ENCODE results near the gene C1orf174.
A peak's percentile ranks its signal among the peaks of the same experiment; 100 is the strongest.

Gene C1orf174

GRCh38 chr1:3915551-3916121 is 15.6 kb upstream of the C1orf174 start:
- Histone ChIP-seq H3K9me3 (replicated peaks in 1 of 2; ENCODE audit: control insufficient read depth in 2 of 2, insufficient read depth in 1 of 2, low read depth in 1 of 2, low read length in 2 of 2) (peaks cover 0 to 5% of the 10 kb centered on the region in 2 donors), H4K8ac (ENCODE audit: low read depth, low read length) (no peak overlapping the region), H4K91ac (ENCODE audit: low read depth, low read length, poor library complexity) (no peak overlapping the region), H3K9ac (ENCODE audit: low read depth, low read length, poor library complexity) (no peak overlapping the region), H3K36me3 (replicated peaks in 1 of 2; ENCODE audit: control insufficient read depth in 2 of 2, insufficient read depth in 2 of 2, low read length in 2 of 2) (no peaks in the 10 kb centered on the region), H3K4me1 (ENCODE audit: control insufficient read depth in 2 of 2, insufficient read depth in 1 of 2, low read depth in 1 of 2, low read length in 2 of 2) (peaks cover 0 to 11% of the 10 kb centered on the region in 2 donors), H3K79me1 (ENCODE audit: low read depth, low read length) (peaks cover 2% of the 10 kb centered on the region), H2BK120ac (ENCODE audit: low read depth, low read length) (no peak overlapping the region), H3K27me3 (ENCODE audit: control insufficient read depth in 3 of 3, insufficient read depth in 3 of 3, low read depth in 1 of 3, low read length in 3 of 3) (peaks cover 0 to 26% (median 0%) of the 10 kb centered on the region in 3 experiments), H2AK5ac (ENCODE audit: low read depth, low read length) (no peak overlapping the region), H3K23ac (ENCODE audit: low read depth, low read length, poor library complexity) (peak overlapping the region; percentile 81), H2AFZ (ENCODE audit: low read length) (no peak overlapping the region), H3K4ac (ENCODE audit: low read length) (no peak overlapping the region), H3K18ac (ENCODE audit: low read length) (peak overlapping the region; percentile 76), H3K4me2 (ENCODE audit: insufficient read depth, low read length, poor library complexity, severe bottlenecking) (no peak overlapping the region), H2BK12ac (ENCODE audit: low read length) (no peak overlapping the region), H3K4me3 (ENCODE audit: low read length in 2 of 2) (no peak overlapping the region), H3K14ac (ENCODE audit: low read length) (no peak overlapping the region), H3K27ac (replicated peaks; ENCODE audit: low read length) (no peak overlapping the region), H2BK5ac (ENCODE audit: low read length) (no peak overlapping the region), H2BK15ac (ENCODE audit: low read length) (no peak overlapping the region)
- DNase-seq (ENCODE audit: low spot score), result no peak
- no CpG with 5 or more reads among the region's 15 CpGs for WGBS, 2 donors (ENCODE audit: extremely low coverage in 2 of 2, insufficient read length in 2 of 2, insufficient replicate concordance in 1 of 2)

- Histone ChIP-seq H3K79me1 (ENCODE audit: low read depth, low read length) (peaks cover 4% of the 10 kb centered on the region), H3K18ac (ENCODE audit: low read length) (peak overlapping the region; percentile 67), H3K4me1 (ENCODE audit: control insufficient read depth in 2 of 2, insufficient read depth in 1 of 2, low read depth in 1 of 2, low read length in 2 of 2) (peaks cover 2 to 13% of the 10 kb centered on the region in 2 donors), H3K23ac (ENCODE audit: low read depth, low read length, poor library complexity) (peak overlapping the region; percentile 62), H2BK120ac (ENCODE audit: low read depth, low read length) (no peak overlapping the region), H3K4me3 (ENCODE audit: low read length in 2 of 2) (no peak overlapping the region), H2AK5ac (ENCODE audit: low read depth, low read length) (peak overlapping the region; percentile 11), H3K4ac (ENCODE audit: low read length) (no peak overlapping the region), H2BK15ac (ENCODE audit: low read length) (peak overlapping the region; percentile 7), H4K8ac (ENCODE audit: low read depth, low read length) (no peak overlapping the region), H2BK5ac (ENCODE audit: low read length) (no peak overlapping the region), H3K36me3 (replicated peaks in 1 of 2; ENCODE audit: control insufficient read depth in 2 of 2, insufficient read depth in 2 of 2, low read length in 2 of 2) (no peaks in the 10 kb centered on the region), H3K14ac (ENCODE audit: low read length) (peak overlapping the region; percentile 64), H3K9me3 (replicated peaks in 1 of 2; ENCODE audit: control insufficient read depth in 2 of 2, insufficient read depth in 1 of 2, low read depth in 1 of 2, low read length in 2 of 2) (peaks cover 0 to 5% of the 10 kb centered on the region in 2 donors), H2BK12ac (ENCODE audit: low read length) (no peak overlapping the region), H2AFZ (ENCODE audit: low read length) (no peak overlapping the region), H3K4me2 (ENCODE audit: insufficient read depth, low read length, poor library complexity, severe bottlenecking) (no peak overlapping the region), H3K27ac (replicated peaks; ENCODE audit: low read length) (no peak overlapping the region), H3K27me3 (ENCODE audit: control insufficient read depth in 3 of 3, insufficient read depth in 3 of 3, low read depth in 1 of 3, low read length in 3 of 3) (peaks cover 0 to 26% (median 0%) of the 10 kb centered on the region in 3 experiments), H4K91ac (ENCODE audit: low read depth, low read length, poor library complexity) (peak overlapping the region; percentile 59), H3K9ac (ENCODE audit: low read depth, low read length, poor library complexity) (peak overlapping the region; percentile 40)
- DNase-seq (ENCODE audit: low spot score), result no peak
- no CpG with 5 or more reads among the region's 14 CpGs for WGBS, 2 donors (ENCODE audit: extremely low coverage in 2 of 2, insufficient read length in 2 of 2, insufficient replicate concordance in 1 of 2)
These were observed 14.8 kb upstream of the C1orf174 start for GRCh38 chr1:3914911-3915310.

- Histone ChIP-seq H3K18ac (ENCODE audit: low read length) (peak overlapping the region; percentile 76), H3K9ac (ENCODE audit: low read depth, low read length, poor library complexity) (peak overlapping the region; percentile 12), H3K27me3 (ENCODE audit: control insufficient read depth in 3 of 3, insufficient read depth in 3 of 3, low read depth in 1 of 3, low read length in 3 of 3) (peaks cover 0 to 26% (median 0%) of the 10 kb centered on the region in 3 experiments), H3K4me3 (ENCODE audit: low read length in 2 of 2) (no peak overlapping the region), H3K27ac (replicated peaks; ENCODE audit: low read length) (no peak overlapping the region), H3K4ac (ENCODE audit: low read length) (no peak overlapping the region), H2BK15ac (ENCODE audit: low read length) (peak overlapping the region; percentile 7), H3K79me1 (ENCODE audit: low read depth, low read length) (peaks cover 4% of the 10 kb centered on the region), H2AFZ (ENCODE audit: low read length) (no peak overlapping the region), H3K9me3 (replicated peaks in 1 of 2; ENCODE audit: control insufficient read depth in 2 of 2, insufficient read depth in 1 of 2, low read depth in 1 of 2, low read length in 2 of 2) (peaks cover 0 to 5% of the 10 kb centered on the region in 2 donors), H2BK5ac (ENCODE audit: low read length) (no peak overlapping the region), H2BK12ac (ENCODE audit: low read length) (no peak overlapping the region), H3K36me3 (replicated peaks in 1 of 2; ENCODE audit: control insufficient read depth in 2 of 2, insufficient read depth in 2 of 2, low read length in 2 of 2) (no peaks in the 10 kb centered on the region), H3K4me1 (ENCODE audit: control insufficient read depth in 2 of 2, insufficient read depth in 1 of 2, low read depth in 1 of 2, low read length in 2 of 2) (peaks cover 6 to 17% of the 10 kb centered on the region in 2 donors), H2AK5ac (ENCODE audit: low read depth, low read length) (peak overlapping the region; percentile 11), H3K4me2 (ENCODE audit: insufficient read depth, low read length, poor library complexity, severe bottlenecking) (no peak overlapping the region), H3K23ac (ENCODE audit: low read depth, low read length, poor library complexity) (peak overlapping the region; percentile 40), H3K14ac (ENCODE audit: low read length) (peak overlapping the region; percentile 31), H2BK120ac (ENCODE audit: low read depth, low read length) (no peak overlapping the region), H4K91ac (ENCODE audit: low read depth, low read length, poor library complexity) (no peak overlapping the region), H4K8ac (ENCODE audit: low read depth, low read length) (no peak overlapping the region)
- WGBS, 2 donors (ENCODE audit: extremely low coverage in 2 of 2, insufficient read length in 2 of 2, insufficient replicate concordance in 1 of 2), result no CpG with 5 or more reads among the region's 21 CpGs
- no peak for DNase-seq (ENCODE audit: low spot score)
These were observed 14.3 kb upstream of the C1orf174 start for GRCh38 chr1:3914331-3914851.

- peaks cover 0 to 4% of the 10 kb centered on the region in 2 donors for H3K9me3 ChIP-seq (replicated peaks in 1 of 2; ENCODE audit: control insufficient read depth in 2 of 2, insufficient read depth in 1 of 2, low read depth in 1 of 2, low read length in 2 of 2)
- no peak for DNase-seq (ENCODE audit: low spot score)
- no peak overlapping the region for H2BK120ac ChIP-seq (ENCODE audit: low read depth, low read length)
These were observed 13.0 kb upstream of the C1orf174 start for GRCh38 chr1:3912809-3913685.

More at GRCh38 chr1:3912809-3913685, 13.0 kb upstream of the C1orf174 start:
- Histone ChIP-seq H2BK12ac (ENCODE audit: low read length) (peak overlapping the region; percentile 54), H2AFZ (ENCODE audit: low read length) (no peak overlapping the region), H3K27ac (replicated peaks; ENCODE audit: low read length) (no peak overlapping the region), H4K8ac (ENCODE audit: low read depth, low read length) (no peak overlapping the region), H2AK5ac (ENCODE audit: low read depth, low read length) (peak overlapping the region; percentile 2), H2BK15ac (ENCODE audit: low read length) (peak overlapping the region; percentile 90), H3K4me2 (ENCODE audit: insufficient read depth, low read length, poor library complexity, severe bottlenecking) (no peak overlapping the region), H3K23ac (ENCODE audit: low read depth, low read length, poor library complexity) (peak overlapping the region; percentile 44), H3K14ac (ENCODE audit: low read length) (peak overlapping the region; percentile 25), H3K18ac (ENCODE audit: low read length) (peak overlapping the region; percentile 82), H3K4me3 (ENCODE audit: low read length in 2 of 2) (no peak overlapping the region), H4K91ac (ENCODE audit: low read depth, low read length, poor library complexity) (no peak overlapping the region), H3K79me1 (ENCODE audit: low read depth, low read length) (peaks cover 4% of the 10 kb centered on the region), H3K9ac (ENCODE audit: low read depth, low read length, poor library complexity) (no peak overlapping the region), H3K36me3 (replicated peaks in 1 of 2; ENCODE audit: control insufficient read depth in 2 of 2, insufficient read depth in 2 of 2, low read length in 2 of 2) (no peaks in the 10 kb centered on the region), H2BK5ac (ENCODE audit: low read length) (peak overlapping the region; percentile 62), H3K27me3 (ENCODE audit: control insufficient read depth in 3 of 3, insufficient read depth in 3 of 3, low read depth in 1 of 3, low read length in 3 of 3) (peaks cover 0 to 26% (median 0%) of the 10 kb centered on the region in 3 experiments), H3K4me1 (ENCODE audit: control insufficient read depth in 2 of 2, insufficient read depth in 1 of 2, low read depth in 1 of 2, low read length in 2 of 2) (peaks cover 9 to 23% of the 10 kb centered on the region in 2 donors), H3K4ac (ENCODE audit: low read length) (peak overlapping the region; percentile 1)
- no CpG with 5 or more reads among the region's 23 CpGs for WGBS, 2 donors (ENCODE audit: extremely low coverage in 2 of 2, insufficient read length in 2 of 2, insufficient replicate concordance in 1 of 2)
